NCI-H524 treated with DMSO at 0.1 percent for 48 hours (cell line): ENCODE results near the gene SCD5.

Source experiments
- DNase-seq: peaks from one replicate; lab custom pipeline; 2025; lab: John Stamatoyannopoulos, UW

Gene SCD5

DNA sequence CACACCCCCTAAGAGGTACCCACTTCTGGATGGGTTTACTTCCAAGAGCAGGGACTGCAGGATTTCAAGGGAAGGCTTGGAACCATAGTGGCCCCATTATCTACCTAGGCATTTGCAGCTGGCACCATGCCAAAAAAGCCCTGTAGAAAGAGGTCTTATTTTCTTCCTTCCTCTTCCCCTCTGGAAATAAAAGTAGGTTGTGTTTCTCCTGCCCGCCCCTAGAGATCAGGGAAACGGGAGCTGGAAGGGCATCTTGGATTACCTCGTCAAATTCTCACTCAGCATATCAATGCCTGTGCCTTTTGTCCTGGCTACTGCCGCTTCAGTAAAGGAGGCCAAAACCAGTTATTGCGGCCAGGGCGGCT lies 1.6 kb downstream of the SCD5 start:
- no peak for DNase-seq

DNA sequence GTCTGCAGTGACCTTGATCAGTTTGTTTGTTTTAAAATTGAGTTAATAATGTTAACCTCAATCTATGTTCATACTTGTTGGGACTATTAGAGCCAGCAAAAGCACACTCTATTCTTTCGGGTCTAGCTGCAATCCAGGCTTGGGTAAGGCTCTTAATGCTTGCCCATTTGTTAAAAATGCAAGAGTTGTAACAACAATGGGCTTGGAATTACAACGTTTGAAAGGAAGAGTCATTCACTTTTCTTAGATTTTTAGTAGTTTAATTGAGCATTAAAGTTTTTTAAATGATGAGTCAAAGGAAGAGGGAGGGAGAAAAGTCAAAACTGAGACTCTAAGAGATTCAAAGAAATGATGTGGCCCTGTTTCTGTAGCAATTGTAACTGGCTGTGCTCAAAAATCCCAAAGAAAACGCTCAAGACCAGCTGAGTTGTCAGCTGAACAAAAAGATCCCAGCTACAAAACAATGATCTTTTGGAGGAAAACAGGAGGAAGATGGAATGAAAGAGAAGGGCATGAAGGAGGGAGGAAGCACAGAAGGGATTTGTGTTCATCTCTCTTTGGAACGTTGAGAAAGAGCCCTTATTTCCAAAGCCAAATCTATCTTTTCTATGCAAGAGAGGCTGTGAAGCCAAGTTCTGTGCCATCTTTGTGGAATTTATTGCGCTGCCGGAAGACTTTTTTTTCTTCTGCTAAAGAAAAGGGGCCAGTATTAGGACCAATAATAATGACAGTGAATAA lies 5.5 kb downstream of the SCD5 start:
- no peak for DNase-seq

DNA sequence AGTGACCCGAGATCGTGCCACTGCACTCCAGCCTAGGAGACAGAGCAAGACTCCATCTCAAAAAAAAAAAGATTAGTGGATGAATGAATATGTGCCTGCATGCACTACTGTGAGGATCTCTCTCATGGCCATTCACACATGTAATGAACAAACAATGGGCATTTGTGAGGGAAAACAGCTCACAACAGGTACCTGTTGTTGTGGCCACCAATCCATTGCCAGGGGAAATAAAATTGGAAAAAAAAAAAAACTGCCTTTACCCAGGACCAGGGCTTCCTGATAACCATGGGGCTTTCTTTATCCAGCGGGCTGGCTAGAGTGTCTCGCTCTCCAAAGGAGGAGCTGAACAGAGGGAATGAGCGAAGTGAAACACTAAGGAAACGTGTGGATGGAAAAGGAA lies 7.4 kb downstream of the SCD5 start:
- no peak for DNase-seq

DNA sequence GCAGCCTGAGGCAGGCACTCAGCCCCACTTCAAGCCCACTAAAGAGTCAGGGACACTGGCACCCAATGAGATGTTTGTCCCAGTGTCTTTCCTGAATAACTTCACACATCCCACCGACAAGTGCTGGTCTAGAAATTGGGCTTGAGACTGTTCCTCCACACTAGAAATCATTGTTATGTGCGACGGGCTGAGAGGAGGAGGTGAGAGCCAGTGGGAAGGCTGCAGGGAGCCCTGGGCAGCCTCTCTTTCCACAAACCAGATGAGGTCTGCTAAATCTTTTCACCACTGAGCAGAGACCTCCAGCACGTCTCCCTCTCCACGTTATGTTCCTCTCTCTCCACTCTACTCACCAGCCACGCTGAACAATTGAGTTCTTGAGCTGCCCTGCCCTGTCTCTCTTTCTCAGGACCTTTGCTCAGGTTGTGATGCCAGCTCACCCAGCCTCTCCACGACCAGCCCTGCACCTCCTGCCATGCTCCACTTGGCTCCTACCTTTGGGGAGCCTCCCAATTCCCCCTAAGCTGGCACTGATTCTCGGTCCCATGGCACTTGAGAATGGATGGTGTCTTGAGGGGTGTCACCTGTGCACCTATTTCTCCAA lies 8.4 kb downstream of the SCD5 start:
- no peak for DNase-seq

DNA sequence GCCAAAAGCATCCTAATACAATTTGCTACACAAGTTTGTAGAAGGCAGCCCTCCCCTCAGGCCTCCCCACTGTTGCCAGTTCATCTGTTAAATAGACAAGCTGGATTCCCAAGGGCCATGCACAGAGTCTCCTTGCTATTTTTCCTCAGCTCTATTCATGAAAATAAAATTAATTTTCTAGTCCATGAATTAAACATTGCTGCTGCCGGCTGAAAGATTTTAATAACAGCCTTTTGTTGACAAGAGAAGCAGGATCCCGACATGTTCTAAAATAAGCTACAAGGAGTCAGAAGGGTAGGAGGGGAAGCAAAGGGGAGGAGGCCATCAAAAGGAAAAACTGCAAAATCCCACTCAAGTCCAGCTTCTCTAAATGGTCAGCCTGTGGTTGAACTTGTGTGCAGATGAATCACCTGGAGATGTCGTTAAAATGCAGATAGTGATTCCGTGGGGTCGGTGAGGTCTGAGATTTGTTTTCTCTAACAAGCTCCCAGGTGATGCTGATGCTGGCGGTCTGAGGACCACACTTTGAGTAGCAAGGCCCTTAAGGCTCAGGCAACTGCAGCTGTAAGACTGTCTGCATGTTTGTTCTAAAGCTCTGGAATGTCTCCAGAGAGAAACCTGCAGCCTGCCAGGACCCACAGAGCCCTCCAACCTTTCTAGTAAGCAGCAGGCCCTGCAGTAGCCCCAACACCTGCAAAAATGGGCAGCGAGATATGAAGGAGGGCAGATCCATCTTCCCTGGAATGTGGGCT lies 9.4 kb downstream of the SCD5 start:
- no peak for DNase-seq

DNA sequence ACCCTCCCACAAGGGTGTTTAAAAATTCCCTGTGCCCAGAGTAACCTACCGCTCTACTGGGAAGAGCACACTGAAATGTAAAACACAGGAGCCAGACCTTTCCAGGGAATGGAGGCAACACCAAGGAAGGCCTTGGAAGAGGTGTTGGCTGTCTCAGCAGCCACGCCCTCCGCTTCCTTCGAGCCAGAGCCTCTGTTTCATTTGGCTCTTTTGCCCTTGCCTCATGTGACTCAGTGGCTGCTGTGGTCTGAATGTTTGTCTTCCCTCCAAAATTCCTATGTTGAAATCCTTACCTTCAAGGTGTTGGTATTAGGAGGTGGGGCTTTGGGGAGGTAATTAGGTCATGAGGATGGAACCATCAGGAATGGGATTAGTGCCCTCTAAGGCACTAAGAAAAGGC lies 11.3 kb downstream of the SCD5 start:
- no peak for DNase-seq

DNA sequence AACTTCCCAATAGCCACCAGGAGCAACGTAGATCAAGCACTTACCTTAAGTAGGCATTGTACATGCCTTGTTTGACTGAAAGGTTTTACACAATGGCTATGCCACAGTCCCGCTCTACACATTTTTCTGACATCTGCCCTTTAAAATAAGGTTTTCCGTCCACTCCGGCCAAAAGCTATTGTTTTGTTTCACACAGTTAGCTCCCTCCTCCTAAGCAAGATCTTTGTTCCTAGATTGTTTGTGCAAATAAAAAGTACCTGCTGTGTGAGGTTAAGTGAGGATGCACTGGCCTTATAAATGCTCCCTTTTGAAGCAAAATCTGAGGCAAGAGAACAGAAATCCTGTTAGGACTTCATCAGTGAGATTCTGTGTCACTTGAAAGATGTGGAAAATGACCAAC lies 11.8 kb downstream of the SCD5 start:
- DNase-seq: no peak

DNA sequence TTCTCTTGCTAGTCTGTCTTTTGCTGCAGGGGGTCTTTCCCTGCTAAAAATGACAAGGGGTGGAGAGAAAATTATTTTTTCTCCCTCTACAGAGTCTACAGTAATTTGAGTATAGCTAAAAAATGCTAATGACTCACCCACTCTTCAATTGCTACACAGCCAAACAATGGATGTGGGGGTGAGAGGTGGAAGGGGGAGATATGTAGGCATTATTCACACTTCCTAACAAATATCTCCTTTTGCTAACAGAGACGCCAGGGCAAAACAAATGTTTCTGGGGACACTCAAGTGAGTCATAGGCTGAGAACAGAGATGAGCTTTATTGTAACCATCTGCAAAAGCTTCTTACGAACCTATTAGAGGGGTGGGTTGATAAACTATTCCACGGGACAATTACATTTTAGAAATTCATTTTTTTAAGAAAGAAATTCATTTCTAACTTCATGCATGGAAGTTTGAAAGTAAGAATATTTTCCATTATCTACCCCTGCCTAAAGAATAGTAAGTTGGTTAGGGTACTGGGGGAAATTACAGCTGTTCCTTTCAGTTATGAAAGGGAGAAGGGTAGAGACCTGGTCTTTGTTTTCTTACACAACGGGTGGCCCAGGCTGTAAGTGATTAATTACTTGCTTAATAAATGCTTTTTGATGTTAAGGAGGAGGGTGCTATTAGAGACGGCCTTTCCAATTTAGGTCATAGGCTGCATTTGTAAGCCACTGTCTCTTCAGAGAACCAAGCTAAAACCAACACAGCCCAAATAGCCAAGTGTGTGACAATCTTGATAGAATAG lies 12.8 kb downstream of the SCD5 start:
- DNase-seq: no peak

DNA sequence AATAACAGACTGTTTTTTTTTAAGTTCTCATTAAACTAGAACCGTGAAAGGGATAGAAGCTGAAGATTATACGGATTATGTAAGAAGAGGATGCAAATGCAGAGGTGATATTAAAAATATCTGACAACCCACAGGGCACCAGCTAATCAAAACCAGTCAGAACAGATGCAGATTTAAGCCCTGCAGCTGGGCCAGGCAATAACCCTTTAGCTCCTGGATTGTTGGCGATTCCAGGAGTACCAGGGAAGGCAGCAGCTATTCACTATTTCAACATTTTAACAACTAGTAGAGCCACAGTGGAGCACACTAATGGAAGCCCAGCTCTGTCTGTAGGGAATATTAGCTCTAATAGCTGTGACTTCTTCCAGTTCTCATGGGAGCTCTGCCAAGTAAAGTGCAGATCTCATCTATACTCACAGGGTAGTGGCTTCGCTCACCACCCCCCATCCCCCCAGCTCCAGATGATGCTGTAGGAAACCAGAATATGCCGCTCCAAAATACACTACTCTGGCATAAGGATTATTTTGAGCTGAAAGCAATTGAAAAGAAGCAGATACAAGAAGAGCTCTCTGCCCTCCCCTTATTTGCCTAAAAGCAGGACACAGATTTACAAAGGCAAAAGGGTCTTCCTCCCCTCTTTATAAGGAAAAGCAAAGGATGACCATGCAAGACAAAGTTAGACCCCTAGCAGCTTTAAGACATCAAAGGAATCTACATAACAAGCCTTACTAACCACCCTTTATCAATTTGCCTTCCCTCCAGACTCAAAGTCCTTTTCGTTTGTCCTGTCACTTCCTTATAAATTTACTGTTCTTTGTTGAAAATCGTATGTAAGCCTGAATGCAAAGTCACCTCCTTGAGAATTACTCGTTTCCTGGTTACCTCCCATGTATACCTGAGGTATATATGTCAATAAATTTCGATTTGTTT lies 13.7 kb downstream of the SCD5 start:
- DNase-seq: peak; percentile 46

DNA sequence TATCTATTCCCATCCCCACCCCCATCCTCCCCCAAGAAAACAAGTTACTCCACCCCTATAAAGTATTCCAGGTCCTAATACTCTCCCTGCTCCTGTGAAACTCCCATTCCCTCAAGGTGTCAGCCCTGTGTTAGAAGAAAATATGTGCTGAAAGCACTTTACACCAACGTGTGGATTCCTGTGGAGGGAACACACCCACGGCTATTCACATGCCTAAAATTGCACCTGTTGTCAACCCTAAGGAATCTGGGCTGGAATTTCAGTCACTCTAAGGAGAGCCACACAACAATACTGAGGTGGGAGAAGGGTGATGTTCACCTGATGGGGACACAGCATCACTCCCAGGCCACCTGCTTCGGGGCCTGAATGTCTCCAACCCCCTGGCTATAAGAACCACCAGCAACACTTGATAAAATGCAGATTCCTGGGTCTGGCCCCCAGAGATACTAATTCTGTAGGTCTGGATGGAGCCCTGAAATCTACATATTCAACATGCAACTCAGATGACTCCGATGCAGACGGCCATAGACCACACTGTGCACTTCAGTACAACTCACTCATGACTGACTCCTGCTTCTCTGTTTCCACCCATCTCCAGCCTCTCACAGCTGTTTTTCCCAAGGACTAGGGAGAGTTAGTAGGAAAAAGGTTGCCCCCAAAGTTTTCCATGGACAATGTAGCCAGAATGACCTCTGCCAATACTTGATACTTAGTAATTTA lies 15.8 kb downstream of the SCD5 start:
- no peak for DNase-seq

DNA sequence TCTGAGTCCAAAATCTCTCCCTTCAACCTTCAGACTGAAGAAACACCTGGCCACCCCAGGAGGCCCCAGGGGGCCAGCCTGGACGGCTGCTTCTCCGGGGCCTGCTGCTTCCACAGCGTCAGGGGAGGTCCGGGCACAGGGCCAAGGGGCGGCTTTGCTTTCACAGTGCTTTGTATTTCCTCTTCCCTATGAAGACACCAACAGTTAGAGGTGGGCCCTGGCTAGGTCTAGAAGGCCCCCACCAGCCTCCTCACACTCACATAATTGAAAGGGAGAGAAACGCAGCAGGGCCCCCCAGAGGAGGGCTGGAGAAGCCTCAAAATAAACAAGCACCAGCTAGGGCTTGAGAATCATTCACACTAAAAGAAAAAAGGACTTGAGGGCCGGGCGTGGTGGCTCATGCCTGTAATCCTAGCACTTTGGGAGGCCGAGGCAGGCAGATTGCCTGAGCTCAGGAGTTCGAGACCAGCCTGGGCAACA lies 17.8 kb downstream of the SCD5 start:
- DNase-seq: peak; percentile 77

DNA sequence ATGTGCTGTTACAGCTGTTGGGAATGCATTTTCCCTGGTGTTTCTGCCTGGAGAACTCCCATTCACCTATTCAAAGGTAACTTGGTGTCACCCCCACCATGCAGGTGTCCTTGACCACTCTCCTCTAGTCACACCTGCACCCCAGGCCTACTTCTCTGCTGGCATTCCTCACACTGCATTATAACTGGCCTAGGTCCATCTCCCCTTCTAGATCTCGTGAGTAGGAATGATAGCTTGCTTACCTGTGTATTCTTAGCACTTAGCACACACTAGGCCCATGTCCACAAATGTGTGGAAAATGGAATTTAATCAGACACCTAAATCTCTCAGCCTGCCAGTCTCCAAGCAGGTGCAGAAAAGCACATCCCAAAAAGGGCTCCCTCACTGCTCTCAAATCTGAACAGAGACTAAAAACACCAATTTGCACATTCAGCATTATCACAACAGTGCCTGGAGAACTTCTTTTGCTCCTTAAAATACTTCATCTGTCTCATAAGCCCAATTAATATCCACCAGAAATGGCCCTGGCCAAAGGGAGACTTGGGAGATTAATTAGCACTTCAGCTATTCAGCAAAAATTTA lies 18.3 kb downstream of the SCD5 start:
- no peak for DNase-seq

DNA sequence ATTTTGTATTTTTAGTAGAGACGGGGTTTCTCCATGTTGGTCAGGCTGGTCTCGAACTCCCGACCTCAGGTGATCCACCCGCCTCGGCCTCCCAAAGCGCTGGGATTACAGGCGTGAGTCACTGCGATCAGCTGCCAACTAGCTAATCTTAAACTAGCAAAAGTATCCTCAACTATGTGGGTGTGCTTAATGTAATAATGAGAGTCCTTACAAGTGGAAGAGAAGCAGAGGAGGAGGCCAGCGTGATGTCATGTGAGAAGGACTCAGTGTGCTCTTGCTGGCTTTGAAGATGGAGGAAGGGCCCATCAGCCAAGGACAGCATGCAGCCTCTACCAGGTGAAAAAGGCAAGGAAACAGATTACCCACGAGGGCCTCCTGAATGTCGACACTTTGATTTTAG lies 19.6 kb downstream of the SCD5 start:
- DNase-seq: no peak

DNA sequence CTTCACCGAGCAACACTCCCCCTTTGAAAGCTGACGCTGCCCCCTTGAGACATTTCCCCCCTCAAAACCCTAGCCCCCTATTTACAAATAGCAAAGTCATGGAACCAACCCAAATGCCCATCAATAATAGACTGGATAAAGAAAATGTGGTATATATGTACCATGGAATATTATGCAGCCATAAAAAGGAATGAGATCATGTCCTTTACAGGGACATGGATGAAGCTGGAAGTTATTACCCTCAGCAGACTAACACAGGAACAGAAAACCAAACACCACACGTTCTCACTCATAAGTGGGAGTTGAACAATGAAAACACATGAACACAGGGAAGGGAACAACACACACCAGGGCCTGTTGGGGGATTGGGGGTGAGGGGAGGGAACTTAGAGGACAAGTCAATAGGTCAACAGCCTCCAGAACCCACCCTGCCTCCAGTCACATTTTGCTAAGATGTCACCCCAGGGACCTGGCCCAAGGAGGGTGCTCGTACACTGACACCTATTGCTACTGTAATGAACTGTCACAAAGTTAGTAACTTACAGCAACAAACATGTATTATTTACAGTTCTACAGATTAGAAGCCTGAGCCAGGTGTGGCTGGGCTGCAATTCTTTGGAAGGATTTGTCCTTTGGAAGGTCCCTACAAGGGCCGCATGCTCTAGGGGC lies 20.6 kb downstream of the SCD5 start:
- no peak for DNase-seq

DNA sequence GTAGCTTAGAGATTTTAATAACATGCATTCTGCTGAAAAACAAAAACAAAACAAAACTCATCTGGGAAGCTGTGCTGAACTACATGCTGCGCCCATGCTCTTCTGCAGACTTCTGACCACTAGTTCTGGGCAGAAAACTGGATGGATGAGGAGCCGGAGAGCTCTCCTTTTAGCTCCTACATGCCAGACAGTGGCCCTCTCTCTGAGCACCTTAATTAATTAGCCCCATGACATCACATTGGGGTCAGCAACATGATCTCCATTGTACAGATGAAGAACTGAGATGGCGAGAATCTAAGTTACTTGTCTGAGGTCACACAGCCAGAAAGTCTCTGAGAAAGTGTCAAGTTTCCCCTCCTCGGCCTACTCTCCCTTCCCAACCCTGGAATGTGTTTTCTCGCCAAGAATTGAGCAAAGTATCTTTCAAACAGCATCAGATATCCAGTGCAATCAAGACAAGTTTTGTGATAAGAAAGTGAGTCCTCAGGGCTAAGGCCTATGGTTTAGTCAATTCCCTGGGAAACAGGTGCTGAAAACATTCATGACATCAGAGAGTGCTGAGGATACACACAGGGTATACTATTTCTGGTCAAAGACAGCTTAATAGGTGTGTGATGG lies 21.6 kb downstream of the SCD5 start:
- no peak for DNase-seq

DNA sequence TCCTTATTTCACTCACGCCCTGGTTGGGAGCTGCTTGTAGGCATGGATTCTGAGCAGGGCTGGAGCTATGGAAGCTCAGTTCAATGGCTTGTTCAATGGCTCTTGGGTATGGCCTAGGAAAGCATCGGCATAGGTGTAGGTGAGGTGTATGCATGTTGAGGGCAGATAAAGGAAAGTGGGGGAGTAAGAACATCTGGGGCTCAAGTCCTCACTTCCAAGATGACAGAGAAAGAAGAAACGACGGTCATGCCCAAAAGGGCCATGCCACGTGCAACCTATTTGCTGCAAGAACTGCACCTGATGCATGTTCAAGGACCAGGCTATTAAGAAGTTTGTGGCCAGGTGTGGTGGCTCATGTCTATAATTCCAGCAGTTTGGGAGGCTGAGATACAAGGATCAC lies 23.4 kb downstream of the SCD5 start:
- DNase-seq: no peak

DNA sequence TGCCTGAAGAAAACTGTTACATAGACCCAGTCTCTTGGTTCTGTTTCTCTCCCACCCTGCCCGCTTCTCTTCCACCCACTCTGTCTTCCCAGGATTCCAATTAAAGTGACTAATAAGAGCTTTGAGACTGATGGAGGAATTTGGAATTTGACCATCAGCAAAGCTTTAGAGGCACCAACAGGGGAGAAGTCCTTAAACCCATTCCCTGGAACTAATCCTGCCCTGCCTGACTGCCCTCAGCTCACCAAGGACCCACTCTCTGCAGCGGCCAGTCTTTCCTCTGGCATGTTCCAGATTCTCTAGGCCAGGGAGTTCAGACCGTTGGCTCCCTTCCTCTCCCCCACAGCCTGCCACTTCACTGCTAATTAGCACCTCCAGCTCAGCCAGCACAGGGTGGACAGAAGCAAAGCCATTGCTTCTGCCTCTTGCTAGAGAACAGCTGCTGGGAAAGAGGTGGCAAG lies 23.9 kb downstream of the SCD5 start:
- no peak for DNase-seq

DNA sequence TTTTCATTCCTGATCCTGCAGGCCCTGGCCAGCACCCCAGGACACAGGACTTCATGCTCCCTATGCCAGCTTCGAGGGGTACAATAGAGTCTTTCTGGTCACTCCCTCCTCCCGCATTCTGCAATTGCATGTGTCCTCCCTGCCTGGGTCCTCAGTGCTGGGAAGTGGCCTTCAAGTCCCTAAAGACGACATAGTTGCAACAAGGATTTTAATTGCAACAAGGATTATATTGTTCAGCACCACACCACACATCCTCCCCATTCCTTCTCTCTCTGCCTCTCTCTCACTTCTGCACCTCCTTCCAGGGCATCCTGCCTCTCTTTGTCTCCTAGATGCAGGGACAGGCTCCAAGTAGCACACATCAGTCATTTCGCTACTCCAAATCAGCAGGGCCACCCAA lies 25.5 kb downstream of the SCD5 start:
- no peak for DNase-seq

DNA sequence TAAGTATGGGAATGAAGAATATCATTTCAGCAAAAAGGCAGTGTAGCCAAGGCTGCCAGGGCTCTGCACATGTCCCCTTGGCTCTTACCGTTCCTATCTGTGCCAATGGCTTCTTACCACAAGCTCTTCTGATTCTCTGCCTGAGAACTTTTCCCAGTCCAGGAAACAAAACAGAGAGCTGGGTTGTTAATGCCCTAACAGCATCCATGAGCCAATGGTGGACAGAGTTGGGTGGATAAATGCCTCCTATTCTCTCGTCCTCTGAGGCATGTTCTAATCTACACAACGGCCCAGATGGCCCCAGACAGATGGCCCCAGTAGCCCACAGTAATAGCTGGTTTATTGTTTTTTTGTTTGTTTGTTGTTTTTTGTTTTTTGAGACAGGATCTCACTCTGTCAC lies 28.0 kb downstream of the SCD5 start:
- DNase-seq: no peak
